Thymus (tissue), 11 donors: ENCODE results near the gene TNS3. TPM values are rescaled to one million over a fixed set of nuclear protein-coding genes. Genes with fewer than 3 reads are reported as not detected.

Experiments
- DNase-seq, 9 donors: peaks; one replicate each; pipeline ENCODE4 v3.0.0-alpha.2; 2013; ENCODE audit warnings: low spot score in 9 of 9, low read depth in 6 of 9, missing footprints in 1 of 9
- H3K27ac ChIP-seq, 2 donors: one replicate each; pipeline ENCODE4 v1.5.1; 2013; ENCODE audit warnings: control low read depth in 1 of 2, low read depth in 1 of 2, low read length in 1 of 2, mild to moderate bottlenecking in 1 of 2, moderate library complexity in 1 of 2
- H3K27me3 ChIP-seq, 2 donors: one replicate each; pipeline ENCODE4 v1.5.1; 2013; ENCODE audit warnings: low read length in 1 of 2; ENCODE audit not compliant: control insufficient read depth in 2 of 2, insufficient read depth in 1 of 2
- H3K36me3 ChIP-seq, 2 donors: one replicate each; pipeline ENCODE4 v1.5.1; 2013; ENCODE audit warnings: low read length in 1 of 2, mild to moderate bottlenecking in 1 of 2, moderate library complexity in 1 of 2; ENCODE audit not compliant: control insufficient read depth in 2 of 2, insufficient read depth in 2 of 2
- H3K4me1 ChIP-seq, 2 donors: one replicate each; pipeline ENCODE4 v1.5.1; 2013; ENCODE audit warnings: low read length in 2 of 2; ENCODE audit not compliant: control insufficient read depth in 2 of 2, insufficient read depth in 2 of 2
- H3K4me3 ChIP-seq, 2 donors: one replicate each; pipeline ENCODE4 v1.5.1; 2013; ENCODE audit warnings: low read length in 2 of 2, control low read depth in 1 of 2, mild to moderate bottlenecking in 1 of 2
- H3K9me3 ChIP-seq, 2 donors: one replicate each; pipeline ENCODE4 v1.5.1; 2013; ENCODE audit warnings: low read length in 1 of 2, mild to moderate bottlenecking in 1 of 2; ENCODE audit not compliant: control insufficient read depth in 2 of 2, insufficient read depth in 1 of 2
- WGBS: extraction: QIAGEN DNeasy Blood & Tissue Kit; methylation state at CpG from one replicate; pipeline ENCODE4 v1.1.7; 2013; 5-methylcytosine and 5-hydroxymethylcytosine counted together
- polyA plus RNA-seq: library from polyadenylated mRNA; stranded (reverse); fragments of 200-250 nt; gene quantifications from one replicate; pipeline ENCODE4 v1.2.3, GENCODE V29; 2013
- total RNA-seq: library from RNA; stranded (reverse); fragments of 120-200 nt; gene quantifications from one replicate; pipeline ENCODE4 v1.2.4, GENCODE V29; 2013
- donor health status: healthy.

TNS3 gene
- total and polyA plus RNA-seq, 2 donors, result 5.9 to 6.2 TPM

DNA sequence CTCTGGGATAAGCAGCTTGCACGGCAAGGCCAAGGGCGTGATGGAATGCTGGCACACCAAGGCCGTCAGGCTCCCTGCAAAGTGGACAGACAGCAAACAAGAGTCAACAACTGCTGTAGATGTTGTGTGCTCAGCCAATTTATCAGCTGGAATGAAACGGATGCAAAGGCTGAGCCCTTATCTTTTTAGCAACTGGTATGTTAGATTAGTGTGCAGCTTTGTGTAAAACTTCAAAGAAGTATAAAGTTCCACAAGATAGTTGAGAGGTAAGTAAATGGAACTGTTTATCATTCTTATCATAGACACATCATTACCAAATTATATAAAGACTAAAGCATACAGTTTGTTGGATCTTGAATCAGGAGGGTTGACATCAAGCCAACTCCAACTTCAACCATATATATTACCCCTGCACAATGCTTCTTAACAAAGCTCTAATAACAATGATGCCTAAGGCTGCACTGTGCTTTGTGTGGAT is 289.0 kb downstream of the TNS3 start:
- no peaks in the 10 kb centered on the region for H3K36me3 ChIP-seq
- H3K4me1 ChIP-seq, result no peaks in the 10 kb centered on the region
- H3K4me3 ChIP-seq, result no peak overlapping the region
- H3K27ac ChIP-seq, result no peak overlapping the region
- no peaks in the 10 kb centered on the region for H3K9me3 ChIP-seq
- DNase-seq, result no peak
- H3K27me3 ChIP-seq, result no peaks in the 10 kb centered on the region
- WGBS, result 96% methylated on average over 4 of the region's 4 CpGs

DNA sequence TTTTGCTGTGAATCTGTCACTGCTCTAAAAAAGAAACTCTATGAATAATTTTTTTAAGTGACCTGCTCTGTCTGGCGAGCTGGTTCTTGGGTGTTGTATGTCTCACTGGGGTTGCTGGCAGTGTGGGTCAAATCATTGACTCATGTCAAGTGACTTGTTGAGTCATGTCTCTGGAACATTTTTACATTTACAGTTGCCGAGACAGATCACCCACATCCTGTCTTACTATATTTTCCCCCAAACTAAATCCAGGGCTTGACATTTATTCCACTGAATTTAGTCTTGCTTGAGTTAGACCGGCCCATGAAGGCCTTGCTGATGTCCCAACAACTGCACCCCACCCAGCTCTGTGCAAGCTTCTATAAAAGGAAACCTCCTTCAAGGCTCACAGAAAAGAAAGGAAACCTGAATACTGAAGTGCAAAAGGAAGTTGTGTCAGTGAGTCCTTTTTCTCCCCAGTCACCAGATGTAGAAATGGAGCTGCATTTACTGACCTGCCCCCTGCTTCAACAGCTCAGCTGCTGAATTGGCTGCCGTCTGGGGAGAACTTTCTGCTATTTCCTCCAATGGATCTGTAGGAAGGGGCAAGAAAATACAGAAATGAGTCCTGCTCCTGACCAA is 290.3 kb downstream of the TNS3 start:
- Histone ChIP-seq H3K27ac (peak overlapping the region in 1 of 2 donors; percentile 42), H3K4me1 (no peaks in the 10 kb centered on the region), H3K4me3 (no peak overlapping the region), H3K9me3 (no peaks in the 10 kb centered on the region), H3K27me3 (no peaks in the 10 kb centered on the region), H3K36me3 (no peaks in the 10 kb centered on the region)
- peak in 1 of 9 donors; percentile 26 for DNase-seq
- 80% methylated on average over 4 of the region's 4 CpGs for WGBS

DNA sequence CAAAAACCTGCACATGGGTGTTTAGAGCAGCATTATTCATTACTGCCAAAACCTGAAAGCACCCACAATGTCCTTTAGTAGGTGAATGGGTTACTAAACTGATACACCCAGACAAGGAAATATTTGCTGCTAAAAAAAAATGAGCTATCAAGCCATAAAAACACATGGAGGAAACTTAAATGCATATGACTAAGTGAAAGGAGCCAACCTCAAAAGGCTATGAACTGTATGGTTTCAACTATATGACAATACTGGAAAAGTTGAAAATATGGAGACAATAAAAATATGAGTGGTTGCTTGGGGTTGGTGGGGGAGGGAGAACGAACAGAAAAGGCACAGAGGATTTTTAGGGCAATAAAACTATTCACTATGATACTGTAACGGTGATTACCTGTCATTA is 291.0 kb downstream of the TNS3 start:
- no peak for DNase-seq
- H3K27me3 ChIP-seq, result no peaks in the 10 kb centered on the region
- H3K36me3 ChIP-seq, result no peaks in the 10 kb centered on the region
- H3K27ac ChIP-seq, result no peak overlapping the region
- H3K9me3 ChIP-seq, result no peaks in the 10 kb centered on the region
- 97% methylated on average over 2 of the region's 2 CpGs for WGBS
- H3K4me3 ChIP-seq, result no peak overlapping the region
- no peaks in the 10 kb centered on the region for H3K4me1 ChIP-seq

DNA sequence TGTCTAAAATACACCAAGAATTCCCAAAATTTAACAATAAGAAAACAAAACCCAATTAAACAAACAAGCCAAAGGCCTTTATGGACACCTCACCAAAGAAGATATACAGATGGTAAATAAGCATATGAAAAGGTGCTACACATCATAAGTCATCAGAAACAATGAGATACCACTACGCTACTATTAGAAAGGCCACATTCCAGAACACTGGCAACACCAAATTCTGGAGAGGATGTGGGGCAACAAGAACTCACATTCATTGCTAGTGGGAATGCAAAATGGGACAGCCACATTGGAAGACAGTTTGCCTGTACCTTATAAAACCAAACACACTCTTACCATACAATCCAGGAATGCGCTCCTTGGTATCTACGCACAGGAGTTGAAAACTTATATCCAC is 291.4 kb downstream of the TNS3 start:
- no peaks in the 10 kb centered on the region for H3K27me3 ChIP-seq
- no peak overlapping the region for H3K27ac ChIP-seq
- no peaks in the 10 kb centered on the region for H3K4me1 ChIP-seq
- DNase-seq, result no peak
- no peak overlapping the region for H3K4me3 ChIP-seq
- no peaks in the 10 kb centered on the region for H3K36me3 ChIP-seq
- 99% methylated on average over 3 of the region's 3 CpGs for whole genome bisulfite sequencing
- H3K9me3 ChIP-seq, result no peaks in the 10 kb centered on the region

DNA sequence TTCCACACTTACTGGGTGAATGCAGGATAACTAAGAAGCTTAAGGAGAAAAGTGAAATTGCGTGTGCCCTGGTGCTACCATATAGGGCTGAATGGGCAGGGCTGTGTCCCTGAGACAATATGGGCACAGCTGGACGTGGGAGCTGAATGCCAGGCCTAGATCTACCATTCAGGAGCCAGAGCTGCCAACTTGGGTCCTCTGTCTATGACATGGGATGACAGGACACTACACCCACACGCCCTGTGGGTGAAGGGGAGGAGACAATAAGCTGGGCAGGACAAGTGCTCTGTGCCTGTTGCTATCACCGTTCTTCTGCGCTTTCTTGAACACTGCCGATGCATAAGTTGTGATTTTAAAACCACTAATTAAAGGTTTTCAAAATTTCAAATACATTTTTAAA is 293.9 kb downstream of the TNS3 start:
- peaks cover 0 to 4% of the 10 kb centered on the region in 2 donors for H3K9me3 ChIP-seq
- 96% methylated on average over 6 of the region's 6 CpGs for WGBS
- DNase-seq, result no peak
- H3K4me3 ChIP-seq, result no peak overlapping the region
- H3K27me3 ChIP-seq, result no peaks in the 10 kb centered on the region
- no peaks in the 10 kb centered on the region for H3K4me1 ChIP-seq
- no peak overlapping the region for H3K27ac ChIP-seq
- H3K36me3 ChIP-seq, result peaks cover 0 to 4% of the 10 kb centered on the region in 2 donors

DNA sequence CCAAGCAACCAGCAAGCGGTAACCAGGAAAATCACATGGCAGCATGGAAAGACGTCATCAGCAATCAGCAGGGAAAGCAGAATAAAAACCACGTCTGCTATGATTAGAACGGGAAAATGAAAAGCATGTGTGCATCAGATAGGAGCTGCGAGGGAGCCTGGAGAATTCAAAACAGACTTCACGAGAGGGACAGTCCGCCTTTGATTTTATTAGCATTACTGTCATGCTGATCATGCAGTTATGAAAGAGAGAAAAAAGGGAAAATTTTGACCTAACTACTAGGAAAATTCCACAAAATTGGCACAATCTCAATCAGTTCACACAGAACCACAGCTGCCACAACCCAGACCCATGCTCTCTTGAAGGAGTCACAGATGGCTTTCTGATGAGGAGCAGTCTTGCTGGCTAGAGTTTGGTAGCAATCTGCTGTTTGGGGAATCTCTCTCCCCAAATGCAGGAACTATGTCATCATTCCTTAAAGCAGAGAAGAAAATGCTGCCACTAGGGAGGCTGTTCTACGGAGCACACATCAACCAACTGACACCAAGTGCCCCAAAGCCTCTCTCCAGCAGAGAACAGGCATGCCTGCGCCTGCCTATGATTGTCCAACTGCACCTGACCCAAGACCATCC is 295.9 kb downstream of the TNS3 start:
- H3K9me3 ChIP-seq, result peaks cover 0 to 4% of the 10 kb centered on the region in 2 donors
- whole genome bisulfite sequencing, result 97% methylated on average over 9 of the region's 9 CpGs
- H3K4me1 ChIP-seq, result no peaks in the 10 kb centered on the region
- no peak overlapping the region for H3K4me3 ChIP-seq
- no peaks in the 10 kb centered on the region for H3K27me3 ChIP-seq
- no peak overlapping the region for H3K27ac ChIP-seq
- peaks cover 0 to 4% of the 10 kb centered on the region in 2 donors for H3K36me3 ChIP-seq
- DNase-seq, result no peak

DNA sequence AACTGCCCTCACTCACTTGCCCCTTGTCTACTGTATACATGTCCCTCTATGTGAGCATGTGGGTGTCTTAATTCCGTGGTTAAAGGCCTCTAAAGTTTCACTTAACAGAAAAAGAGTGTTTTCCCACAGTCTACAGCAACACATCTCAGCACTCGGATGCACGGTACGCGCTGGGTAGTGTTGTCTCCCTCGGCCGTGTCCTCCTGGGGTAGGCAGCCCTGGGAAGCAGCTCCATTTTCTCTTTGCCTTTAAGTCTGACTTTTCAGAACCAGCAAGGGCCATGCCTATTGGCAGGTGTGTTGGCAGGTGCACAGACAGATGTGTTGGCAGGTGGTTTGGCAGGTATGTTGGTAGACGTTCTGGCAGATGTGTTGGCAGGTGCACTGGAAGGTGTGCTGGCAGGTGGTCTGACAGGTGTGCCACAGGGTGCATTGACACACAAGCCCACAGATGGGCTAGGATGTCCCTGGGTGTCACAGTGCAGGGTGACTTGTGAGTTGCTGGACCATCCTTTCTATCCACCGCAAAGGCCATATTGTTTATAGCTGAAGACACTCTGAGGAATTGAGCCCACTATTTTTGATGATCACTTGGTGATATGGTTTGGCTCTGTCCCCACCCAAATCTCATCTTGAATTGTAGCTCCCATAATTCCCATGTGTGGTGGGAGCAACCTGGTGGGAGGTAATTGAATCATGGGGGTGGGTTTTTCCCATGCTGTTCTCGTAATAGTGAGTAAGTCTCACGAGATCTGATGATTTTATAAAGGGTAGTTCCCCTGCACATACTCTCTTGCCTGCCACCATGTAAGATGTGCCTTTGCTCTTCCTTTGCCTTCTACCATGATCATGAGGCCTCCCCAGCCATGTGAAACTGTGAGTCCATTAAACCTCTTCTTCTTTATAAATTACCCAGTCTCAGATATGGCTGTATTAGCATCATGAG is 296.9 kb downstream of the TNS3 start:
- 96% methylated on average over 11 of the region's 11 CpGs for WGBS
- Histone ChIP-seq H3K36me3 (peaks cover 0 to 4% of the 10 kb centered on the region in 2 donors), H3K27ac (no peak overlapping the region), H3K4me3 (no peak overlapping the region), H3K9me3 (peaks cover 0 to 4% of the 10 kb centered on the region in 2 donors), H3K27me3 (no peaks in the 10 kb centered on the region), H3K4me1 (no peaks in the 10 kb centered on the region)
- no peak for DNase-seq

DNA sequence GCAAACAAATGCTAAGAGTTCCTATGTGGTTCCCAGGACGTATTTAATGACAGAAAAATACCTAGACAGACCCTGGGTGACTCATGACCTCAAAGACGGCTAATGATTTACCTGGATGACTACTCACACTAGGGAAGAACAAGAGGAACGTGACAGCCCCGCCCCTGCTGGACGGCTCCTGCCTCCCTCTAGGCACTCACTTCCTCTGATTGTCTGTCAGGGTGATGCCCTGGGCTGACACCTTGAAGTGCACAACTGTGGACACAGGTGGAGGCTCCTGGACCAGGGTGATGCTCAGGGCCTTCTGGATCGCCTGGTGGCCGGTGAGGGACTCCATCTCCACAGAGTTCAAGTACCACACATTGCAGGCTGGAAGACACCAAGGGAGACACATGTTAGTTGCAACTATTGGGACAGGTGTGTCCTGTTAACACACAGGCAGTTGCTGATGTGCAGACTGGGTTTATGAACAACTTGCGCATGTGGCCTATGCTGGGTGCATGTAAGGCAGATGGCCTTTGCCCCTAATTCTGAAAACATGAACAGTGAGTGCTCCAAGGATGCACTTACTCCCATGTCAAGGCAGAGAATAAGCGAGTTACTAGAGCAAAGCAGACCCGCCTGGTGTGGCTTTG is 298.3 kb downstream of the TNS3 start:
- Histone ChIP-seq H3K4me1 (no peaks in the 10 kb centered on the region), H3K4me3 (no peak overlapping the region), H3K27ac (no peak overlapping the region), H3K36me3 (peaks cover 0 to 4% of the 10 kb centered on the region in 2 donors), H3K27me3 (no peaks in the 10 kb centered on the region), H3K9me3 (peaks cover 0 to 4% of the 10 kb centered on the region in 2 donors)
- WGBS, result 96% methylated on average over 10 of the region's 10 CpGs
- DNase-seq, result no peak
